ENCODE data around the gene DTX4. TPM values are rescaled to one million over a fixed set of nuclear protein-coding genes. Genes with fewer than 3 reads are reported as not detected.

Gene DTX4
- total and polyA plus RNA-seq, 2 experiments from 2014 or later: 15.4 to 27.5 TPM

DNA sequence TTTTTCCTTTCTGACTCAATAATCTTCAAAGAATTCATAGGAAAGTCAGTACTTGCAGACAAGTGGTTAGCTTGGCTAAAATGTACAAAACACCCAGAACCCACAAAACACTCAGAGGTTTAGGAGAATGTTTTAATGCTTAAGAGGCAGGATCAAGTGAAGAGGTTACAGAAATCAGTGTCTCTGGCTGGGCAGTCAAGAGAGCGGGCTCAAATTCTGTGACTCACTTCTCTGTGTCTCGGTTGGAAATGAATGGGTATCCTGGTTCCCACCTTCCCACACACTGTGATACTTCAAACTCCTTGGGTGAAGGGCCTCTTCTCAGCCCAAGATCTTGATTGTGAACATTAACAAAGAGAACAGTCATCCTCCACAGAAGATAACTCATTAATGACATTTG is 37.0 kb downstream of the DTX4 start:
- Histone ChIP-seq H3K79me2 (no peaks in the 10 kb centered on the region), H3K9me3 (ENCODE audit: low read depth) (no peaks in the 10 kb centered on the region), H3K4me3 (no peak overlapping the region), H4K20me1 (ENCODE audit: insufficient read depth, poor library complexity, severe bottlenecking) (no peaks in the 10 kb centered on the region), H3K36me3 (replicated peaks; ENCODE audit: insufficient read depth, low read depth) (no peaks in the 10 kb centered on the region), H2AFZ (no peak overlapping the region), H3K4me2 (no peak overlapping the region), H3K9me2 (replicated peaks; ENCODE audit: insufficient read depth) (no peaks in the 10 kb centered on the region), H3K4me1 (ENCODE audit: insufficient read depth) (no peaks in the 10 kb centered on the region), H3K27me3 (no peaks in the 10 kb centered on the region), H3K27ac (no peak overlapping the region)
- TF ChIP-seq, protein P1, sequence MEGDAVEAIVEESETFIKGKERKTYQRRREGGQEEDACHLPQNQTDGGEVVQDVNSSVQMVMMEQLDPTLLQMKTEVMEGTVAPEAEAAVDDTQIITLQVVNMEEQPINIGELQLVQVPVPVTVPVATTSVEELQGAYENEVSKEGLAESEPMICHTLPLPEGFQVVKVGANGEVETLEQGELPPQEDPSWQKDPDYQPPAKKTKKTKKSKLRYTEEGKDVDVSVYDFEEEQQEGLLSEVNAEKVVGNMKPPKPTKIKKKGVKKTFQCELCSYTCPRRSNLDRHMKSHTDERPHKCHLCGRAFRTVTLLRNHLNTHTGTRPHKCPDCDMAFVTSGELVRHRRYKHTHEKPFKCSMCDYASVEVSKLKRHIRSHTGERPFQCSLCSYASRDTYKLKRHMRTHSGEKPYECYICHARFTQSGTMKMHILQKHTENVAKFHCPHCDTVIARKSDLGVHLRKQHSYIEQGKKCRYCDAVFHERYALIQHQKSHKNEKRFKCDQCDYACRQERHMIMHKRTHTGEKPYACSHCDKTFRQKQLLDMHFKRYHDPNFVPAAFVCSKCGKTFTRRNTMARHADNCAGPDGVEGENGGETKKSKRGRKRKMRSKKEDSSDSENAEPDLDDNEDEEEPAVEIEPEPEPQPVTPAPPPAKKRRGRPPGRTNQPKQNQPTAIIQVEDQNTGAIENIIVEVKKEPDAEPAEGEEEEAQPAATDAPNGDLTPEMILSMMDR (IDR thresholded peaks at IDR 0.05; ENCODE audit: poor library complexity): no peak
- TF ChIP-seq EZH2 (IDR thresholded peaks at IDR 0.05; ENCODE audit: borderline replicate concordance) (no peak), EZH2phosphoT487 (IDR thresholded peaks at IDR 0.05; ENCODE audit: low read depth, severe bottlenecking, unreplicated experiment) (no peak)
- WGBS (ENCODE audit: low lambda C conversion rate, missing lambda C conversion rate): 76% methylated on average over 2 of the region's 2 CpGs
- DNase-seq (ENCODE audit: low spot score): no peak

DNA sequence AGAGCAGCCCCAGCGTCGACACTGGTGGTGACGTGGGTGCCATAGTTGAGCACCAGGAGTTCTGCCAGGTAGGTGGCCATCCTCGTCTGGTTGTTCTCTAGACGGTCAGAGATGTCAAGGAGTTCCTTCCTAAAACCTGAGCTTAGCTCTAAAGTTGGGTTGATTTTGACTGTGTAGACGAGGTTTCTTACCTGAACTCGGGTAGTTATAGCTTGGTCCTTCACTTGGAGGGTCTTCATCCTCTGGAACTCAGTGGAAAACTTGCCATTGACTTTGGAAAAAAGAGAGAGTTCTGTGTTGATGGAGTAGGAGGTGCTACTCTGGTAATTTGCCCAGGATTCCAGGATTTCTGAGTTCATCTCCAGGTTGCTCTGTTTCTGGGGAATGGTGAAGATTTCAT is 40.3 kb downstream of the DTX4 start:
- Histone ChIP-seq H4K20me1 (ENCODE audit: insufficient read depth, poor library complexity, severe bottlenecking) (no peaks in the 10 kb centered on the region), H3K4me2 (no peak overlapping the region), H3K9me3 (ENCODE audit: low read depth) (no peaks in the 10 kb centered on the region), H3K79me2 (no peaks in the 10 kb centered on the region), H3K27ac (no peak overlapping the region), H3K4me1 (ENCODE audit: insufficient read depth) (no peaks in the 10 kb centered on the region), H3K27me3 (no peaks in the 10 kb centered on the region), H3K4me3 (no peak overlapping the region), H3K9me2 (replicated peaks; ENCODE audit: insufficient read depth) (no peaks in the 10 kb centered on the region), H3K36me3 (replicated peaks; ENCODE audit: insufficient read depth, low read depth) (no peaks in the 10 kb centered on the region), H2AFZ (no peak overlapping the region)
- WGBS (ENCODE audit: low lambda C conversion rate, missing lambda C conversion rate): 92% methylated on average over 7 of the region's 7 CpGs
- no peak for DNase-seq (ENCODE audit: low spot score)
- TF ChIP-seq, protein P1 (IDR thresholded peaks at IDR 0.05; ENCODE audit: poor library complexity): no peak
- no peak for TF ChIP-seq EZH2phosphoT487 (IDR thresholded peaks at IDR 0.05; ENCODE audit: low read depth, severe bottlenecking, unreplicated experiment)
- no peak for TF ChIP-seq EZH2 (IDR thresholded peaks at IDR 0.05; ENCODE audit: borderline replicate concordance)

DNA sequence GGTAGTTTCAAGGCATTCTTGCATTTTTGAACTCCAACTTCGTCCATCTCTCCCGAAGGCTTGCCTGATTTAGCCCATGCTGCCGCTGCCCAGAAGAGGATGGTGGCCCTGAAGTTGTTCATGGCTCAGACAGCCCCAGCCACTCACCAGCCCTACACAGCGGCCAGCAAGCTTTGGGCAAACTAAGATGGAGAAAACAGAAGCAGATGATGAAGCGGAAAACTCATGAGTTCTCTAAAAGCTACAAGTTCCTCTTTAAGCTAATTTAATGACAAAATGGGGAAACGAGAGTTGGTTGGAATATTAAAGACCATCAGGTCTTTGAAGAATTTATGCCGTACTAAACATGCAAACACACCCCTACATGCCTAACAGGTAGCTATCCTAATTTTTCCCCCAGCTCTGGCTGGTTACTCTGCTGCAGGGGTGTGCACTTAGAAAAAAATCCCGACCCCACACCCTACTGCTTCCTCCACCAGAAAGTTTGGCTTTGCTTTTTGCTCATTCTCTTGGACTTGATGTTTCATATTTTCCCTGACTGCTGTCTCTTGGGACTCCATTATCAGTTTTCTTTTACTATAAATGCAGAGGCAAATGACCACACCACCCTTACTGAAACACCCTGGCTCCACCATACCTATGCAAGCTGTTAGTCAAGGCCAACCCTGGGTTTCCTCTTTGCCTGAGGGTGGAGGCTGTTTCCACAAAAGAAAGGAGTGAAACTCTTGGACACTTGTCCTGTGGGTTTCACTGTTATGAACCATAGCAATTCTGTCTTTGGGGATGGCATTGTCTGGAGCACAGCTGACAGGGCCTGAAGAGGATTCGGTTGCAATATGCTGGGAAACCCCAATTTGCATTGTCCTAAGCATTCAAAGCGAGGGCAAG is 41.1 kb downstream of the DTX4 start, which contains the start of gene MPEG1:
Gene MPEG1, minus strand, starts transcription at position 184 of the 888 bp plus-strand sequence. Its CDS starts 62 bp downstream, at position 122.
- WGBS (ENCODE audit: low lambda C conversion rate, missing lambda C conversion rate): 89% methylated on average over 10 of the region's 10 CpGs
- Histone ChIP-seq H3K79me2 (no peaks in the 10 kb centered on the region), H3K4me1 (ENCODE audit: insufficient read depth) (no peaks in the 10 kb centered on the region), H3K9me3 (ENCODE audit: low read depth) (no peaks in the 10 kb centered on the region), H3K9me2 (replicated peaks; ENCODE audit: insufficient read depth) (no peaks in the 10 kb centered on the region), H3K27ac (no peak within 1 kb of the TSS), H3K4me3 (no peak within 1 kb of the TSS), H3K4me2 (no peak within 1 kb of the TSS), H4K20me1 (ENCODE audit: insufficient read depth, poor library complexity, severe bottlenecking) (no peaks in the 10 kb centered on the region), H2AFZ (no peak within 1 kb of the TSS), H3K36me3 (replicated peaks; ENCODE audit: insufficient read depth, low read depth) (no peaks in the 10 kb centered on the region), H3K27me3 (no peaks in the 10 kb centered on the region)
- no peak for DNase-seq (ENCODE audit: low spot score)
- no peak for TF ChIP-seq EZH2 (IDR thresholded peaks at IDR 0.05; ENCODE audit: borderline replicate concordance)
- no peak for TF ChIP-seq EZH2phosphoT487 (IDR thresholded peaks at IDR 0.05; ENCODE audit: low read depth, severe bottlenecking, unreplicated experiment)
- TF ChIP-seq, protein P1 (IDR thresholded peaks at IDR 0.05; ENCODE audit: poor library complexity): no peak
